Breast epithelium (tissue), 3 donors: ENCODE measurements around the gene RLN1.

ENCODE experiments used
- POLR2A ChIP-seq: fragments of 450-650 bp; IDR thresholded peaks from one replicate; pipeline ENCODE4 v1.6.1; 2016; ENCODE audit warnings: antibody characterized with exemption, mild to moderate bottlenecking, moderate library complexity
- POLR2AphosphoS5 ChIP-seq, 3 donors: sonication (generic); formaldehyde crosslinking; IDR thresholded peaks; one replicate each; pipeline ENCODE4 v1.6.1; 2017; ENCODE audit warnings: antibody characterized with exemption in 3 of 3
- TF ChIP-seq, protein P1 (sequence below), 3 donors: fragments of 450-650 bp; IDR thresholded peaks; one replicate each; pipeline ENCODE4 v1.5.1; 2016 to 2017; ENCODE audit warnings: antibody characterized with exemption in 3 of 3, mild to moderate bottlenecking in 3 of 3, moderate library complexity in 3 of 3

DNA sequence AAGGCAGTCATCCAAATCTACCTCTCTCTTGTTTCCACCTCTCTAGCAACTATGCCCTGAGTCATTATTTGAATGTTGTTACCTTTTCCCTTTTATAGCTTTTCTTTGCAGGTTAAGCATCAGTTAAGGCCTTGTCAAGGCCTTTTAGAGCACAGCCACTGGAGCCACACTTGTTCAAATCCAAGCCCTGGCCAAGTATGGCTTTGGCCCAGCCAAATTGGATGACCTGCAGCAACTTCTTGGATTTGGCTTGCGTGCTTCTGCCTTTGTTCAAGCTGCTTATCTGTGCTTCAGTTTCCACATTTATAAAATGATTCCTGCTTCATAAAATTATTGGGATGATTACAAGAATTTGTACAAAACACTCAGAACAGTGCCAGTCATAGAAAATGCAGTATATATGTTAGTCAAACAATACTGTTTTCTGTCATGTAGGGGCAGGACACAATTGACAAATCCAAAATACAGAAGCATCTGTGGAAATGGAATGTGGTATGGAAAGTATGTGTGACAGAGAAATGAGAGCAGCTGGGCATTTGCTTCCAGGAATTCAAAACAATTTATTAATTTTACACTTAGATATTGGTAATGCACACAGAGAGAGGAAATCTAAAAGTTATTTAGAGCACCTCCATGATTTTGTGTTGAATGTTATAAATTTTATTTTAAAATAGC is 17.9 kb upstream of the RLN1 start:
- no peak for TF ChIP-seq POLR2A
- TF ChIP-seq, protein P1, sequence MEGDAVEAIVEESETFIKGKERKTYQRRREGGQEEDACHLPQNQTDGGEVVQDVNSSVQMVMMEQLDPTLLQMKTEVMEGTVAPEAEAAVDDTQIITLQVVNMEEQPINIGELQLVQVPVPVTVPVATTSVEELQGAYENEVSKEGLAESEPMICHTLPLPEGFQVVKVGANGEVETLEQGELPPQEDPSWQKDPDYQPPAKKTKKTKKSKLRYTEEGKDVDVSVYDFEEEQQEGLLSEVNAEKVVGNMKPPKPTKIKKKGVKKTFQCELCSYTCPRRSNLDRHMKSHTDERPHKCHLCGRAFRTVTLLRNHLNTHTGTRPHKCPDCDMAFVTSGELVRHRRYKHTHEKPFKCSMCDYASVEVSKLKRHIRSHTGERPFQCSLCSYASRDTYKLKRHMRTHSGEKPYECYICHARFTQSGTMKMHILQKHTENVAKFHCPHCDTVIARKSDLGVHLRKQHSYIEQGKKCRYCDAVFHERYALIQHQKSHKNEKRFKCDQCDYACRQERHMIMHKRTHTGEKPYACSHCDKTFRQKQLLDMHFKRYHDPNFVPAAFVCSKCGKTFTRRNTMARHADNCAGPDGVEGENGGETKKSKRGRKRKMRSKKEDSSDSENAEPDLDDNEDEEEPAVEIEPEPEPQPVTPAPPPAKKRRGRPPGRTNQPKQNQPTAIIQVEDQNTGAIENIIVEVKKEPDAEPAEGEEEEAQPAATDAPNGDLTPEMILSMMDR (IDR thresholded peaks at IDR 0.05), result no peak
- TF ChIP-seq POLR2AphosphoS5 (IDR thresholded peaks at IDR 0.05), result no peak
